ENCODE results near the gene REXO5.

REXO5 gene

DNA sequence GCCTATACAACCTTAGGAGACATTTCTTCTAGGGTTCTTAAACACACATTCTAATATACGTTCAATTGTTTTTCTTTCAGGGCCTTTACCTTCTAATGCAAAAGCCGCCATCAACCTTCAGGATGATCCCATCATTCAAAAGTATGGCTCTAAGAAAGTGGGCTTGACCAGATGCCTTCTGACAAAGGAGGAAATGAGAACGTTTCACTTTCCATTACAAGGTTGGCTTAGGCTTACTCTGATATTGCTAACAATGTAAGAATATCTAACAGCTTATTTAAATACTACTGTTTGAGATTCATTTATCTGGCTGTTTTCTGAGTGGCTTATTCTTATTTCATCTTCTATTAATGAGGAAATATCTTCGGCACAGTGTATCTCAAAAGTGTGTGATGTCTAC is 15.4 kb downstream of the REXO5 start:
- Histone ChIP-seq H3K4me1 (ENCODE audit: insufficient read depth, poor library complexity, severe bottlenecking) (no peaks in the 10 kb centered on the region), H3K9me3 (ENCODE audit: severe bottlenecking) (no peaks in the 10 kb centered on the region), H3K4me3 (ENCODE audit: severe bottlenecking) (no peak overlapping the region), H3K27me3 (ENCODE audit: insufficient read depth, poor library complexity, severe bottlenecking) (no peaks in the 10 kb centered on the region), H3K36me3 (ENCODE audit: low read depth) (peaks cover 48% of the 10 kb centered on the region), H3K27ac (ENCODE audit: poor library complexity, severe bottlenecking) (no peak overlapping the region)
- TF ChIP-seq CTCF (IDR thresholded peaks at IDR 0.05; ENCODE audit: poor library complexity, severe bottlenecking): no peak
- DNase-seq (ENCODE audit: low spot score): no peak
- ATAC-seq (ENCODE audit: low read depth): no peak

- Histone ChIP-seq H3K9me3 (ENCODE audit: severe bottlenecking) (no peaks in the 10 kb centered on the region), H3K36me3 (ENCODE audit: low read depth) (peaks cover 59% of the 10 kb centered on the region), H3K27ac (ENCODE audit: poor library complexity, severe bottlenecking) (no peak overlapping the region), H3K4me1 (ENCODE audit: insufficient read depth, poor library complexity, severe bottlenecking) (no peaks in the 10 kb centered on the region), H3K4me3 (ENCODE audit: severe bottlenecking) (no peak overlapping the region), H3K27me3 (ENCODE audit: insufficient read depth, poor library complexity, severe bottlenecking) (no peaks in the 10 kb centered on the region)
- no peak for TF ChIP-seq CTCF (IDR thresholded peaks at IDR 0.05; ENCODE audit: poor library complexity, severe bottlenecking)
- no peak for DNase-seq (ENCODE audit: low spot score)
- no peak for ATAC-seq (ENCODE audit: low read depth)
Measured at GRCh38 chr16:20822521-20823325, 16.4 kb downstream of the REXO5 start.

- no peak for TF ChIP-seq CTCF (IDR thresholded peaks at IDR 0.05; ENCODE audit: poor library complexity, severe bottlenecking)
- ATAC-seq (ENCODE audit: low read depth): no peak
- Histone ChIP-seq H3K36me3 (ENCODE audit: low read depth) (peaks cover 70% of the 10 kb centered on the region), H3K4me3 (ENCODE audit: severe bottlenecking) (no peak overlapping the region), H3K27me3 (ENCODE audit: insufficient read depth, poor library complexity, severe bottlenecking) (no peaks in the 10 kb centered on the region), H3K27ac (ENCODE audit: poor library complexity, severe bottlenecking) (no peak overlapping the region), H3K9me3 (ENCODE audit: severe bottlenecking) (no peaks in the 10 kb centered on the region), H3K4me1 (ENCODE audit: insufficient read depth, poor library complexity, severe bottlenecking) (no peaks in the 10 kb centered on the region)
- DNase-seq (ENCODE audit: low spot score): no peak
Measured at GRCh38 chr16:20826039-20826566, 19.8 kb downstream of the REXO5 start.

DNA sequence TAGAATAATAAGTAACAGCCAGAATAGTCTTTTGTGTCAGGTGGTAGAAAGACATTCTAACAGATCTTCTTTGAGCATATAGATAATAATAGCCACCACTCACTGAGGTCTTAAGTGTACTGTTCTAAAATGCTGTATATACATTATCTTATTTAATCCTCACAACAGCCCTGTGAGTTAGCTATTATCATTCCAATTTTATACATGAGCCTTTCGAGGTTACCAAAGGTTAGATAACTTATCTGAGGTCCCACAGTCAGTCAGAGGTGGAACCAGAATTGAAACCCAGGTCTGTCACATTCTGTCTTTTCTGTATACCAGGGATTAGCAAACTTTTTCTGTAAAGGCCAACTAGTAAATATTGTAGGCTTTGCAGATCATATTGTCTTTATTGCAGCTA is 23.2 kb downstream of the REXO5 start:
- Histone ChIP-seq H3K4me3 (ENCODE audit: severe bottlenecking) (no peak overlapping the region), H3K27me3 (ENCODE audit: insufficient read depth, poor library complexity, severe bottlenecking) (no peaks in the 10 kb centered on the region), H3K4me1 (ENCODE audit: insufficient read depth, poor library complexity, severe bottlenecking) (no peaks in the 10 kb centered on the region), H3K27ac (ENCODE audit: poor library complexity, severe bottlenecking) (no peak overlapping the region), H3K36me3 (ENCODE audit: low read depth) (peaks cover 53% of the 10 kb centered on the region), H3K9me3 (ENCODE audit: severe bottlenecking) (no peaks in the 10 kb centered on the region)
- DNase-seq (ENCODE audit: low spot score) (no peak), ATAC-seq (ENCODE audit: low read depth) (no peak)
- no peak for TF ChIP-seq CTCF (IDR thresholded peaks at IDR 0.05; ENCODE audit: poor library complexity, severe bottlenecking)

- no peak overlapping the region for H3K27ac ChIP-seq (ENCODE audit: poor library complexity, severe bottlenecking)
- DNase-seq (ENCODE audit: low spot score) (no peak), ATAC-seq (ENCODE audit: low read depth) (no peak)
- TF ChIP-seq CTCF (IDR thresholded peaks at IDR 0.05; ENCODE audit: poor library complexity, severe bottlenecking): no peak
- H3K4me3 ChIP-seq (ENCODE audit: severe bottlenecking): no peak overlapping the region
- H3K9me3 ChIP-seq (ENCODE audit: severe bottlenecking): no peaks in the 10 kb centered on the region
- H3K27me3 ChIP-seq (ENCODE audit: insufficient read depth, poor library complexity, severe bottlenecking): no peaks in the 10 kb centered on the region
- no peaks in the 10 kb centered on the region for H3K4me1 ChIP-seq (ENCODE audit: insufficient read depth, poor library complexity, severe bottlenecking)
- H3K36me3 ChIP-seq (ENCODE audit: low read depth): peaks cover 54% of the 10 kb centered on the region
Measured at GRCh38 chr16:20830372-20830771, 24.0 kb downstream of the REXO5 start.
